Stomach (tissue), 4 donors: ENCODE data around the gene BACE2.

Experiments used
- CTCF ChIP-seq, 7 experiments: fragments of 450-650 bp in 4 of 7; fragments of 200-600 bp in 3 of 7; sonication (generic) in 3 of 7; IDR thresholded peaks; one replicate each; pipeline ENCODE4 v1.5.1; 2016 to 2019; ENCODE audit warnings: antibody characterized with exemption in 7 of 7, control low read depth in 2 of 7, mild to moderate bottlenecking in 1 of 7
- POLR2A ChIP-seq, 4 donors: fragments of 450-650 bp; IDR thresholded peaks; one replicate each; pipeline ENCODE4 v1.6.1; 2016; ENCODE audit warnings: antibody characterized with exemption in 4 of 4, control low read depth in 2 of 4, mild to moderate bottlenecking in 1 of 4, moderate library complexity in 1 of 4

DNA sequence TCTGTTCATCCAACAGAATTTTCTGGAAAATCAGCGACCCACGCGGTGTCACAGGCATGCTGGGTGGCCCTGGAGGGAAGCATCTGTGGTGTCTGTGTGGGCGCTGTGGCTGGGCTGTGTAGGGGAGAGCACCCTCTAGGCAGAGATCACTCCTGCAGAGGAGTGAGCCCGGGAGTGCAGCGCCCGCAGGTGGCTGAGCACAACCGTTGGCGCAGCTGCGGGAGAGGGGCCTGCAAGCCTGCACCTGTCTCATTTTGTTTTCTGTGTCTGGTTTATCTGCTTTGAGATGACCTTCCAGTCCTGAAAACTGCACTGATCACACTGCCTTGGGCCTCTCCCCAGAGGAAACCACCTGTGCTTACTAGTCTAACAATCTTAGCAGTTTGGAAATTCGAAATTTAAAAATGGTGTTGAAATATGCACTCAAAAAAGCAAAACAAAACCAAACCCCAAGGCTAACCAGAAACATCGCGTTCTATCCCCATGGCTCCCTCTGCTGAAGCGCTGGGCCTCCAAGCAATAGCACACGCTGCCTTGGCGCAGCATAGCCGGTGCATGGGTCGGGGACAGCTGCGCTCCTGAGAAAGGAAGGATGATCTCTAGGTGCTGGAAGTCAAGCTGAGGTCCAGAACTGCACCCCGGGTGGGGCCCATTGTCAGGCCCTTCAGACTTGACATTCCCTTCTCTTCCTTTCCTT is 153.4 kb downstream of the BACE2 start:
- TF ChIP-seq POLR2A (IDR thresholded peaks at IDR 0.05) = no peak
- no peak for TF ChIP-seq CTCF (IDR thresholded peaks at IDR 0.05)
